ENCODE data around the gene RASL10A. TPM values are rescaled to one million over a fixed set of nuclear protein-coding genes. Genes with fewer than 3 reads are reported as not detected.

The RASL10A gene
- total RNA-seq, 4 donors from 2014 or later: 0.85 to 9.0 (median 5.6) TPM; not detected in 1

GRCh38 chr22:29291215-29291614 is 24.3 kb downstream of the RASL10A start:
- Histone ChIP-seq H3K4me1 (no peaks in the 10 kb centered on the region), H3K36me3 (peaks cover 0 to 99% (median 0%) of the 10 kb centered on the region in 3 donors), H3K9me3 (no peaks in the 10 kb centered on the region), H3K27me3 (no peaks in the 10 kb centered on the region), H3K4me3 (no peak overlapping the region), H3K27ac (no peak overlapping the region)
- TF ChIP-seq POLR2A (IDR thresholded peaks at IDR 0.05): no peak
- TF ChIP-seq, protein P1, sequence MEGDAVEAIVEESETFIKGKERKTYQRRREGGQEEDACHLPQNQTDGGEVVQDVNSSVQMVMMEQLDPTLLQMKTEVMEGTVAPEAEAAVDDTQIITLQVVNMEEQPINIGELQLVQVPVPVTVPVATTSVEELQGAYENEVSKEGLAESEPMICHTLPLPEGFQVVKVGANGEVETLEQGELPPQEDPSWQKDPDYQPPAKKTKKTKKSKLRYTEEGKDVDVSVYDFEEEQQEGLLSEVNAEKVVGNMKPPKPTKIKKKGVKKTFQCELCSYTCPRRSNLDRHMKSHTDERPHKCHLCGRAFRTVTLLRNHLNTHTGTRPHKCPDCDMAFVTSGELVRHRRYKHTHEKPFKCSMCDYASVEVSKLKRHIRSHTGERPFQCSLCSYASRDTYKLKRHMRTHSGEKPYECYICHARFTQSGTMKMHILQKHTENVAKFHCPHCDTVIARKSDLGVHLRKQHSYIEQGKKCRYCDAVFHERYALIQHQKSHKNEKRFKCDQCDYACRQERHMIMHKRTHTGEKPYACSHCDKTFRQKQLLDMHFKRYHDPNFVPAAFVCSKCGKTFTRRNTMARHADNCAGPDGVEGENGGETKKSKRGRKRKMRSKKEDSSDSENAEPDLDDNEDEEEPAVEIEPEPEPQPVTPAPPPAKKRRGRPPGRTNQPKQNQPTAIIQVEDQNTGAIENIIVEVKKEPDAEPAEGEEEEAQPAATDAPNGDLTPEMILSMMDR (IDR thresholded peaks at IDR 0.05): no peak
- DNase-seq: no peak

GRCh38 chr22:29290061-29290460 is 25.4 kb downstream of the RASL10A start:
- H3K36me3 ChIP-seq: peaks cover 0 to 99% (median 0%) of the 10 kb centered on the region in 3 donors
- H3K27ac ChIP-seq: no peak overlapping the region
- no peaks in the 10 kb centered on the region for H3K4me1 ChIP-seq
- TF ChIP-seq POLR2A (IDR thresholded peaks at IDR 0.05): no peak
- TF ChIP-seq, protein P1 (IDR thresholded peaks at IDR 0.05): no peak
- H3K4me3 ChIP-seq: no peak overlapping the region
- no peaks in the 10 kb centered on the region for H3K9me3 ChIP-seq
- no peak for DNase-seq
- no peaks in the 10 kb centered on the region for H3K27me3 ChIP-seq

DNA sequence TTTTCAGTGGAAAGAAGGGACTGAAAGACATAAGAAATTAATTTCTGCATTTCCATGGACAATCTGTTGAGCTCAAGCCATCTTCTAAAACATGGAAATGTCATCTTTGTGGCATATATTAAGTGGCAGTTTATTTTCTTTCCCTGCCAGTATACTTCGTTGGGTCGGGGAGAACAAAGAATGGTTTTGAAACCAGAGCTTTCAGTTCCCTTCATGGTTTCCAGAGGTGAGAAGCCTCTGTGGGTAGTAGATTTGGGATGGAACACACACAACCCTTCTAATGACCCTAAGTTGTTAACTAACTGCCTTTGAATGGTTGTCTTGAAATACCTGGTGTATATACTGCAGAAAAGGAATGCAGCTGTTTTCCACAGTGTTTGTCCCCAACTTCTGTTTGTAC is 26.7 kb downstream of the RASL10A start:
- no peaks in the 10 kb centered on the region for H3K27me3 ChIP-seq
- no peak for DNase-seq
- H3K27ac ChIP-seq: no peak overlapping the region
- peaks cover 0 to 99% (median 0%) of the 10 kb centered on the region in 3 donors for H3K36me3 ChIP-seq
- no peak overlapping the region for H3K4me3 ChIP-seq
- TF ChIP-seq, protein P1 (IDR thresholded peaks at IDR 0.05): no peak
- TF ChIP-seq POLR2A (IDR thresholded peaks at IDR 0.05): no peak
- H3K4me1 ChIP-seq: no peaks in the 10 kb centered on the region
- H3K9me3 ChIP-seq: no peaks in the 10 kb centered on the region

DNA sequence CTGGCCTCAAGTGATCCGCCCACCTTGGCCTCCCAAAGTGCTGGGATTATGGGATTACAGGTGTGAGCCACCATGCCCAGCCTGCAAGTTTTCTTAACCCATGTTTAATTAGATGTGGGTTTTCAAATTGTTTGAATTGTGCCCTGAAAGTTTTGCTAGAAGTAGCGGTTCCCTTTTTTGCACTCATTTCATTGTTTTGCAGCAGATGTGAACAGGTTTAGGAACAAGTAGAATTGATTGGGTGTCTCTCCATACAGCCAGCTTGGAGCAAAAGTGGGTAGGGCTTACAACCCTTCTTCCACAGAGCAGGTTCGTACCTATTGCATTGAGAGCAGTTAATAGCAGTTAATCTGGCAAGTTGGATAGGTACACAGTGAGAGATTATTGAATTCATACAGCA is 31.3 kb downstream of the RASL10A start:
- no peaks in the 10 kb centered on the region for H3K27me3 ChIP-seq
- H3K36me3 ChIP-seq: peaks cover 0 to 97% (median 4%) of the 10 kb centered on the region in 3 donors
- H3K4me3 ChIP-seq: no peak overlapping the region
- TF ChIP-seq POLR2A (IDR thresholded peaks at IDR 0.05): no peak
- TF ChIP-seq, protein P1 (IDR thresholded peaks at IDR 0.05): no peak
- no peaks in the 10 kb centered on the region for H3K4me1 ChIP-seq
- H3K9me3 ChIP-seq: no peaks in the 10 kb centered on the region
- no peak overlapping the region for H3K27ac ChIP-seq
- DNase-seq: no peak

DNA sequence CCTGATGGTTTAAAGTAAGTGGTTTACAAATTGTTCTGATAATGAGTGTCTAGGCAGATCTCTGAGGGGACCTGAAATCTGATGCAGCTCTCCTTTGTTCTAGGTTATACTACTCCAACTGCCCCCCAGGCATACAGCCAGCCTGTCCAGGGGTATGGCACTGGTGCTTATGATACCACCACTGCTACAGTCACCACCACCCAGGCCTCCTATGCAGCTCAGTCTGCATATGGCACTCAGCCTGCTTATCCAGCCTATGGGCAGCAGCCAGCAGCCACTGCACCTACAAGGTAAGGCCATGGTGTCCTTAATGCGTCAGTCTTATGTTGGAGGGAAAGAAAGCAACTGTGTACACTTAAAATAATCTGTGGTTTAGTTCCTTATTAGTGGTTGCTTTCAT is 37.6 kb downstream of the RASL10A start:
- Histone ChIP-seq H3K4me1 (peaks cover 0 to 39% (median 5%) of the 10 kb centered on the region in 4 donors), H3K27ac (no peak overlapping the region), H3K4me3 (no peak overlapping the region), H3K27me3 (no peaks in the 10 kb centered on the region), H3K36me3 (peaks cover 0 to 96% (median 3%) of the 10 kb centered on the region in 3 donors), H3K9me3 (no peaks in the 10 kb centered on the region)
- TF ChIP-seq, protein P1 (IDR thresholded peaks at IDR 0.05): no peak
- no peak for TF ChIP-seq POLR2A (IDR thresholded peaks at IDR 0.05)
- peak in 1 of 3 donors; percentile 8 for DNase-seq

All from Peyer's patch (tissue), 4 donors.